AG20443 (cell line): Measurements from ENCODE around the gene EIF4E.
"Not testable (repeated sequence)": the region's sequence is repeated elsewhere in the genome, so short reads cannot be mapped to it uniquely, and the experiment has no call there.

Experiments used
- DNase-seq: peaks from one replicate; pipeline ENCODE4 v3.0.0; 2012; ENCODE audit warnings: low spot score, mixed read lengths

The EIF4E gene

DNA sequence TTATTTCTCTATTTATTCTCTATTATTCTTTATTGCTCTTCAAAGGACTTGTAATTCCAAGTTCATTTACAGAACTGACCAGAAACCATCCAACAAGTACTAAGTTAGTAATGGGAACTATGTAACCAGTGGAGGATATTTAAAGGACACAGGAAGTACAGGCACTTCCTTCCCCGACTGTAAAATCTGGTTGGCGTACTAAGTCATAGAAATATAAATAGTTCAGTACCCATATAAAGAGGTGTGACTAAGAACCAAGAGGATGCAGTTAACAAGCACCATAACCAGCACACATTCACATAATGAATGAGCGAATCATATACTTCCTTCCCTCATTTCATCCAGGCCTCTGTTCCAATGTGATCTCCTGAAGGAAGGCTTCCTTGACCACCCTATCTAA lies 3.6 kb upstream of the EIF4E start:
- DNase-seq, result no peak

DNA sequence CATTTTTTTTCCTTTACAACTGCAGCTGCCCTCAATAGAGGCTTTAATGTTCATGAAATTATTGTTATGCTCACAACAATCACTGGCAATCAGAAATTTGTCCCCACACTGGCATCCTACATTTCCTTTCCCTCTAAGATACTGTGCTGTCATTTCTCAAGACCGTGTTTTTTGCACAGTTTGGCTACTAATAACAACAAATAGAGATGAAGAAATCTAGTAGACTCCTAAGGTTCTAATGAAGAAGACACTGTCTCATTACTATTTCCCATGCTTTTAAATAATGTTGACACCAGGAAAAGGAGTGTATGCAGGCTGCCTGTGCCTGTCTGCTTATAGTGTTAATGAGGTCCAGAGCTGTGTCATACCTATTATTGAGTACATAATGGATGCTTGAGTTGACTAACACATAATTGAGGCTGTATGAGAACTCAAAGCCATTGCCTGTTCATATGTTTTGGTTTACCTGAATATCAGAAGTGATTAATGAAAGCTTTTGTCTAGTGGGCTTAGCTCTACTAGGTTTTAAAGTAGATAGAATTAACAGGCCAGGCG lies 1.5 kb upstream of the EIF4E start:
- no peak for DNase-seq

DNA sequence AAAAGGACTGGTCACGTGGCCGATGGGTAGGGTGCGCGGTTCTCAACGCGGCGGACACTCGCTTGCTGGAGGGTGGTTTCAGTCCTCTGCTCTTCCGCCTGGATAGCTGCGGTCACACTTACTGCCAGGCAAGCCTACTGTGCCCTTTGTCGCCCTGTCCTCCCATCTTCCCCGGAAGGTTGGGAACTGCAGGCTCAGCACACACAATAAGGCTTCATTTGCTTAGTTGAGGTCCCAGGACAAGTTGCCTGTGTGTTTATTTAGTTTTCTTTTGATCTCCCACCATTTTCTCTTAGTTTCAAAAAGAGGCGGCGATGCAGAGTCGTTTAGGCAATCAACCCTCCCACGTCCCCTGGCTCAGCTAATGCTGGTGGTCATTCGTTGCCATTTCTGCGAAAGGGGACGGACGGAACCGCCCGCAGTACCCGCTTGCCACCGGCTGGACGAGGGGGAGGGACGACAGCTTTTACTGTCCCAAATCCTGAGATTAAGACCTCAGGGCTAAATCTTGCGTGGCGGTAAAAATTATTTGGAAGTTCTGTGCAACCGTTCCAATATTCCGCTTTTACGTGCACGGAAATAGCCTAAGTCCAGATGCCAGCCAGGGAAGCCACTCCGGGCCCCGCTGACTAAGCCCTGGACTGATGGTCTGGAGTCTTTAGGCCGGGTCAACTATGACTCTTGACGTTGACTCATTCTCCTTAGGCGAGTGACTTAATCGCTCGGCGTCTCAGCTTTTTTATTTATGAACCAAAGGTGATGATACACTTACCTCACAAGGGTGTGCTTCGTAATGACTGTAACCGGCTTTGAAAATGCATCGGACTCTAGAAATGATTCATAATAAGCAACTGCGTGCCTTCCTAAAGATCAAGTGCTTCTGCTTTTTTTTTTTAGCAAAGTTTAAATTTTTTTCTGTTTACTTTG lies 671 bp upstream of the EIF4E start:
- DNase-seq, result peak; percentile 89

DNA sequence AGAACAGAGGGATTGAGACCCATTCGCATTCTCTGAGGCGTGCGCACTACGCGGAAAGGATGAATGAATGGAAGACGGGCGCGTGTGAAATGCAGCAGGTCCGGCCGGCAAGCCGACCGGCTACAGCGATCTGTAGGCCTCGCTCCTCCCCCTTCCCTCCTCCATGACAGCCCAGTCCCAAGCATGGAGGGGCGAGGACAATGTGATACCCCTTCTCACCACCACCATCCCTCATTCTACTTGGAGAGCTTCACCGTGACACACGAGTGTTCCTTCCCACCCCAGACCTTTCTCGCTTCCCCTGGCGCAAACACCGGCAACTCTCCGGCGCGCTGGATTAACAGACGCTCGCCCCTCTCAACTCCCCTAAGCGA lies 815 bp downstream of the EIF4E start:
- peak; percentile 82 for DNase-seq

DNA sequence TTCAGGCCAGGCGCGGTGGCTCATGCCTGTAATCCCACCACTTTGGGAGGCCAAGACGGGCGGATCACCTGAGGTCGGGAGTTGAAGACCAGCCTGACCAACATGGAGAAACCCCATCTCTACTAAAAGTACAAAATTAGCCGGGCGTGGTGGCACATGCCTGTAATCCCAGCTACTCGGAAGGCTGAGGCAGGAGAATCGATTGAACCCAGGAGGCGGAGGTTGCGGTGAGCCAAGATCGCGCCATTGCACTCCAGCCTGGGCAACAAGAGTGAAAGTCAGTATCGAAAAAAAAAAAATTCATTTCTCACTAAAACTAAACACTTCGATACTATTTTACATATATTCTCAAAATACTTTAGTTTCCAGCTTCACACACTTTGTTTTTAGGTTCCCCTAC lies 2.7 kb downstream of the EIF4E start:
- not testable (repeated sequence) for DNase-seq

DNA sequence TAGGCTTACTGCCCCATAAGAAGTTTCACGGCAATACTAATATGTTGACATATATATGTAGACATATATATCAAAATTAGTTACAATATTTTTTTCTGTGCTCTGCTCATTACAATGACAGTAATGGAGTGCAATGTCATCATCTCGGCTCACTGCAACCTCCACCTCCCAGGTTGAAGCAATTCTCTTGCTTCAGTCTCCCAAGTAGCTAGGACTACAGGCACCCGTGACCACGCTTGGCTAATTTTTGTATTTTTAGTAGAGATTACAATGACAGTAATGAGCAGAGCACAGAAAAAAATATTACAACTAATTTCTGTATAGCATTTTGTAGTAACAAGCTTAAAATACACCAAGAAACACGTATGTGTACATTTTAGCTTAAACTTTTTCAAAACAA lies 7.6 kb downstream of the EIF4E start:
- no peak for DNase-seq

DNA sequence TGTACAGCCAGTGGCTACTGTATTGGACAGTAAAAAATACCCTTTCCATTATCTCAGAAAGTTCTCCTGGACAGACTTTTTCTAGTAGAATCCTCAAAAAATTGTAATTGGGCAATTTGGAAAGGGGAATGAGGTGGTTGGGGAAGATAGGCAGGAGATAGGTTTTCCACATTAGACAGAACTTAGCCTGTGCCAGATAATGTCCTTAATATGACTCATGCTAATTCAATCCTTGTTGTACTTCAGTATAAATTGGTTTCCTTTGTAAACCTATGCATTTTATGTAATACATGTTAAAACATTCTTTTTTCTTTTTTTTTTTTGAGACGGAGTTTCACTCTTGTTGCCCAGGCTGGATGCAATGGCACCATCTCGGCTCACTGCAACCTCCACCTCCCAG lies 8.9 kb downstream of the EIF4E start:
- no peak for DNase-seq

DNA sequence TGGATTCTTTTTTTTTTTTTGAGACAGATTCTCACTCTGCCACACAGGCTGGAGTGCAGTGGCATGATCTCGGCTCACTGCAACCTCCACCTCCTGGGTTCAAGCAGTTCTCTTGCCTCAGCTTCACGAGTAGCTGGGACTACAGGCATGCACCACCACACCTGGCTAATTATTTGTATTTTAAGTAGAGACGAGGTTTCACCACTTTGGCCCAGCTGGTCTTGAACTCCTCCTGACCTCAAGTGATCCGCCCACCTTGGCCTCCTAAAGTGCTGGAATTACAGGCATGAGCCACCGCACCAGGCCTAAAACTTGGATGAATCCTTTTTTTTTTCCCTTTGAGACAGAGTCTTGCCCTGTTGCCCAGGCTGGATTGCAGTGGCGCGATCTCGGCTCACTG lies 18.2 kb downstream of the EIF4E start:
- not testable (repeated sequence) for DNase-seq

DNA sequence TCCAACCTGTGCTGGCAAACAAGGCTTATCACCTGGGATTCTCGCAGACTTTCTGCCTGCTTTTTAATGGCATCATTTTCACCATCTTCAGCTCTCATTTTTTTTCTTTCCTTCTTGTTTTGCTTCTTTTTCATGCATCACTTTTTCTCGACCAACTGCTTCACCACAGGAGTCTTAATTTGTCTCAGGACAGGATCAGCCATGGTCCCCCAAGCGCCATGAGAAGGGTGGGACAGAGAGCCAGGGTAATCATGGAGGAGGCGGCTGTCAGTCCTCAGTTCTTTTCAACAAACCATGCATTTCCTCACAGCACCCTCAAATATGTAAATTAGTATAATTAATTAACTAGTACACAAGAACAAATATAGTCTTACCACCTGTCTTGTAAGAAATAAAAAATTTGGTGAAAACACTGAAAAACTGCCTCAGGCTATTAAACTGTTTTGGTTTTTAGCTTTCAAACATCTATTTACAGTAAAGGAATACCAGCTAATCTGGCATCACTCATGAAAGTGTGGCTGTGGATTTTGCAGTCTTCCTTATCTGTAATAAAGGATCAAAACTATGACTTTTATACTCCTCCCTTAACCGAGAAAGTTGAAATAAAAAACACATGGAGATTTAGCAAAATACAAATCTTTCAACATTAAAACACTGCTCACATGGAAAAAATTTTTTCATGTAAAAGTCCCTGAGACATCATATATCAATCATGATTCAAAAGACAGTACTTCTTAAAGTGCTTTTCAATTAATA lies 19.1 kb downstream of the EIF4E start:
- no peak for DNase-seq

DNA sequence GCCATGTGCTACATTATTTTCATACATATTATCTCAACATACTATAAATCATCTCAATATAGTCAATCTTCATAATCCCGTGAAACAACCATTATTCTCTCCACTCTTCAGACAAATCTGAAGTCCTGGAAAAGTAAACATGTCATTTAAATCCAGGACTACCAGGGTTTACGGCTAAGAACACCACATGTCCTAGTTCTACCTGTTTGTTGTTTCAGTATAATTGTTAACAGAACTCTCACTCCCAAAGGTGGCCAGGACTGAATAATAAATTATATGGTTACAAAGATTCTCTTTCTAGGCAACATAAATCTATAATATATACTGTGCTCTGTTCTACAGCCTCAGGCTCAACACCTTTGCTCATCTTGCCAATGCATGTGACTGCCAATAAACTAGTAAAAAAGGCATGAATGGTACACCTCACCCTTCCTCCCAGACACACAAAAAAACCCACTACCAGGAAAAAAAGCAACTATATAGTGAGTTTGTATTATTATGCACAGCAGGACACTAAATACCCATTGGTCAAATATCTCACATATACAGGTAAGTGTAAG lies 20.1 kb downstream of the EIF4E start:
- no peak for DNase-seq

DNA sequence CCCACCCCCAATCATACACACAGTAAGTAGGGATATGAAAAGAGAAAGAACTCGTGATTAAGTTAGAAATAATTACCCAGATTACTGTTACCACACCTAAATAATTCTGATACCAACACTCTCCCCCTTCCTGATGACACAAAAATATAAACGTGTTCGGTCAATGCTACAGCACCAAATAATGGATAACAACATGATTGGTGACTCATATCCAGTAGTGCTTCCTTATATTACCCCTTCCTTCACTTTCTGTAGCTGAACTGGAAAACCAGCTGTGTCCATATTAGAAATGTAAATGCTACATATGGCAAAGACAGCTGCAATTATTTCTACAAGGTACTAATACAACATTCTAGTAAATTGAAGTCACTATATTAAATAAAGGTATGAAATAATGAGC lies 20.8 kb downstream of the EIF4E start:
- no peak for DNase-seq

DNA sequence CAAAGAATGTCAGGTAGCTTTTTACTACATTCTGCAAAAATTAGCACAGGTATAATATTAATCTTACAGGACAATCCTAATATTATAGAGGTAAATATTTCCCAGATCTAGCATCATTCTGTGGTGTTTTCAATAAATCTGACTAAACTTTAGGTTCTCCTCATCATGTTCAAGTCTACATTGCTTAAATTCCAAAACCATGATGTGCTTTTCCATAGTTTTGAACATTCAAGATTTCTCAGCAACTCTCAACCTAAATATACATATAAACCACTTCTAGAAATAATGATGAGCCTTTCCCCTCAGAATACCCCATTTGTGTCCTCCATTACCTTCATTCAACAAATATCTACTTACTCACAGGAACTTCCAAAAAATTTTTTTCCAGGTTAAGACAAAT lies 23.1 kb downstream of the EIF4E start:
- no peak for DNase-seq

DNA sequence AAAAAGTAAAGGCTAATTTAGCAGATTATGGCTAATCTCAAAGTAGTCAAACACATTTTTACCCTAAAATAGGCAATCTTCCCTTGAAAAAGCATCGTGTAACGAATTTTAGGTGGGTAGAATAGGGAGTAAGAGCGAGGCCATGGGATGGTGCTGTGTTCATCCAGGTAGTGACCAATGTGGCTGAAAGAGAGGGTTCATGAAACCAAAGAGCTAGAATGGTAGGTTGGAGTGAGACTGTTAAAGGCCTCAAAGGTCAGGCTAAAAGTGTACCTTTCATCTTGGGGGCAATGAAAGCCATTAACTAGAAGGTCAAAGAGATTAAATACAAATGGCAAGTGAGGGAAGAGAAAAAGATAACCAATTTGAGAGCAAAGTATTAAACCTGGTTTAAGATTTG lies 23.6 kb downstream of the EIF4E start:
- no peak for DNase-seq

DNA sequence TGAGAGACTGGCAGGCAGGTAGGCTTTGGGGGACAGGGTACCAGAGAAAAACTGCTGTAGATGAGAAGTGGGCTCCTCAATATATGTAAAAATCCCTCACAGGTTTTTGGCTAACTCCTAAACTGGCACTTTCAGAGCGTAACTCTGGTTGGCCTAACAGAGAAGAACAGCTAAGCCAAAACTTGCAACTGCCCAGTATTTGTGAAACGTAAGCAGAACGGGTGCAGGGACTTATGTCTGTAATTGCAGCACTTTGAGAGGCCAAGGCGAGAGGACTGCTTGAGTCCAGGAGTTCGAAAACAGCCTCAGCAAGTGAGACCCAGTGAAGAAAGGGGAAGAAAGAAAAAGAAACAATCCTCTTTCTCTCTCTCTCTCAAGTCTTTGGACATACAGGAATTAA lies 25.0 kb downstream of the EIF4E start:
- no peak for DNase-seq

DNA sequence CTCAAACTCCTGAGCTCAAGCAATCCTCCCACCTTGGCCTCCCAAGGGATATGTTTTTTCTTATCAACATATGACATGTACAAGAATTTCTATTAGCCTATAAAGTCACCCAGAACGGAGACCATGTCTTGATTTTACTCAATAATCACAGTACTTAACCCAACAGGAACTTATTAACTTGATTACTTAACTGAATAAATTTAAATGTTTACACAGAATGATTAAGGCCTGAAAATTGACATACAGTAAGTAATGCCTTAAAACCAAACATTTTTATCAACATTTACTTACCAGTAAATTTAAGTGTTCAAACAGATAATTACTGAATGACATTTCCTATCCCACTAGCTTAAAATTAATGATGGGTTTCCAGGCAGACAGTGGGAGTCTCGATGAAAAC lies 25.4 kb downstream of the EIF4E start:
- no peak for DNase-seq

DNA sequence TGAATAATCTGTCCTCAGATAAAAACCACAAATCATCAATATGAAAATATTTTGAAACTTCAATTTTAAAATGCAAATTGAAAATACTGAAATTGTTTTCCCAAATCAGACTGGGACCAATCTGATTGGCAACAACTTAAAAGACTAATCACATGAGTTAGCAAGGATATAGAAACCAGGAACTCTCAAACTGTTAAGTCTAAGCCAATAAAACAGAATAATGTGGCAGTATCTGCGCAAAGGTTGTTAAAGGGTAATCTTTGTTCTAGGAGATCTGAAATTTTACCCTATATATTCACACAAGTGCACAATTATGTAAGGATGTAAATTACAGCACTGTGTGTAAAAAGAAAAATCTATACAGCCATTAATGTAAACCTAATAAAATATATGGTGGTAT lies 29.7 kb downstream of the EIF4E start:
- no peak for DNase-seq

DNA sequence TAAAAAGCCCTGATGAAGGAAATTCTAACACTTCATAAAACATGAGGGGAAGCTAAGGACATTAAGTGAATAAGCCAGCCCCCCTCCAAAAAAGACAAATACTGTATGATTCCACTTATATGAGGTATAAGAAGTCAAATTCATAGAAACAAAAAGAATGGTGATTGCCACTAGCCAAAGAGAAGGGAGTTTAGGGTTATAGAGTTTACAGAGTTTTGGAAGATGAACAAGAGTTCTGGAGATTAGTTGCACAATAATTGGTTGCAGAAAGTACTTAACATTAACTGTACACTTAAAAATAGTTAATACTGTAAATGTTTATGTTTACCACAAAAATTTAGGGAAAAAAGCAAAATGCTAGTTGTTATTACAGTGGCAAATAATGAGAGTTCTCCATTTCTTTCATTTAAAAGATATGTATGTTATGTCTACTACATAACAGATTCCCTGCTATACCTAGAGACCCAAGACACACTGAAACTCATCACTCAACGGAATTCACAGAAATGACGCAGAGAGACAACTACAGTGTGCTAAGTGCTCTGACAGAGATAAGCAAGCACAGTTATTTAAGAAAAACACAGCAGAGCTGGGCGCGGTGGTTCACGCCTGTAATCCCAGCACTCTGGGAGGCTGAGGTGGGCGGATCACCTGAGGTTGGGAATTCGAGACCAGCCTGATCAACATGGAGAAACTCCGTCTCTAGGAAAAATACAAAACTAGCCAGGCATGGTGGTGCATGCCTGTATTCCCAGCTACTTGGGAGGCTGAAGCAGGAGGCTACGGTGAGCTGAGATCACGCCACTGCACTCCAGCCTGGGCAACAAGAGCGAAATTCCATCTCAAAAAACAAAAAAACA lies 37.2 kb downstream of the EIF4E start:
- no peak for DNase-seq

DNA sequence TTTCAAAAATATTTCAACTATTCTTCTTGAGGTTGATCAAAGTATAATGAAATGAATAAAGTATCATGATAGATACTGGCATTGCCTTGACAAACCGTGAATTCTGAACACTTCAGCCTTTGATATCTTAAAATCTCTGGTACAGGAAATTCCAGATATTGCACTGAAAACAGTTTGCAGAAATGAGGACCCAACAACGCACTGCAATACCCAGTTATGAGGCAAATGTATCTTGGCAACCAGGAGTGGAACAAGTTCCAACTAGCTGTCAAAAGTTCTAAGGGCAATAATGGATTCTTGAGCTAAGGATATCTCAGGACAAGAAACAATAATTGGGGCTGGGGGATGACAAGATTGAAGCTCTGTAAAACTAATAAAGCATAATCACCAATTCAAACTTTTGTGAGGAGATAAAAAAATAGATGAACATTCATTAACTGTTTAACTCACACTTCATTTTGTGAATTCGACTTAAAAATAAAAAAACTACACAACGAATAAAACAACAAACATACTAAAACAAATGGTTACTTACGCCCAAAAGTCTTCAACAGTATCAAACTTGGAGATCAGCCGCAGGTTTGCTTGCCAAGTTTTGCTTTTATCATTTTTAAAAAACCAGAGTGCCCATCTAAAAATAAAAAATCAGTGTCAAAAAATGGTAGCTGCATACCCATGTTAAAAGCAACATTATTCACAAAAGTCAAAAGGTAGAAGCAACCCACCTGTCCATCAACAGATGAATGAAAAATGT lies 38.1 kb downstream of the EIF4E start:
- no peak for DNase-seq

DNA sequence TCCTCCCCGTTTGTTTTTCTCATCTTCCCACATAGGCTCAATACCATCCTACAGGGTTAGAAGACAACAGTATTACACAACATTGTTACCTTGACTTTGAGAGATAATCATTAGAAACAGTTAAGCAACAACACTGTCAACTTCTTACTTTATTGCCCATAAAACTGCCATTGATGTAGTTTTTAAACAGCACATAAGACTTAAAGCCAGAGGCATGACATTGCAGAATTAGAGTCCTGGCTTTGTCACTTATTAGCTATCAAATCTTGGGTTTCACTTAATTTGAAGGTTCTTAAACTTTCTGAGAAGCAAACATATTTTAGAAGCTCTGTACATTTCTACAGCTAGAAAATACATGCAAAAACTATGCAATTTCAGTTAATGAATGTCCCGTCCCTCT lies 41.8 kb downstream of the EIF4E start:
- no peak for DNase-seq

DNA sequence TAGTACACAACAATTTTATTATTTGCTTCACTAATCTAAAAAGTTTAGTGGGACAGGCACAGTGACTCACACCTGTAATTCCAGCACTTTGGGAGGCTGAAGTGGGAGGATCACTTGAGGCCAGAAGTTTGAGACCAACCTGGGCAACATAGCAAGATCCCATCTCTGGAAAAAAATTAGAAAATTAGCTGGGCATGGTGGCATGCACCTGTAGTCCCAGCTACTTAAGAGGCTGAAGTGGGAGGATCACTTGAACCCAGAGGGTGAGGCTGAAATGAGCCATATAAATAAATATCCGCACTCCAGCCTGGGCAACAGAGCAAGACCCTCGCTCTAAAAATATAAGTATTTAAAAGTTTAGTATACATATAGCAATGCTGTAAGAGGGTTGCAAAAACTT lies 42.6 kb downstream of the EIF4E start:
- not testable (repeated sequence) for DNase-seq

DNA sequence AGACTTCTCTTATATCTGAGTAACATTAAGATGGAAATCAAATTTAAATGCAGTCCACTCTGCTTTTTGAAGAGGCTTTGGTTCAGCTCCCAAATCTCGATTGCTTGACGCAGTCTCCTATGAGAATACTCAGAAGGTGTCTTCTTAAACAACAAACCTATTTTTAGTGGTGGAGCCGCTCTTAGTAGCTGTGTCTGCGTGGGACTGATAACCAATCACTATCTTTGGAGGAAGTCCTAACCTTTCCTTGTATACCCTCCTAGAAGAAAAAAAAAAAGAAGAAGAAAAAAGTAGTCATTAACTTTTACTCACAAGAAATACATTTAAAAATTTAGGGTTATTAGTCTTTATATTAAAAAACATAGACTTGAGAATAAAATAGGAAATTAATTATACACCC lies 48.0 kb downstream of the EIF4E start:
- not testable (repeated sequence) for DNase-seq
